Small intestine (tissue), 7 donors: ENCODE results near the gene CELF2. TPM values are rescaled to one million over a fixed set of nuclear protein-coding genes. Genes with fewer than 3 reads are reported as not detected.

ENCODE experiments used
- DNase-seq, 2 donors: peaks; one replicate each; pipeline versions ENCODE4 v3.0.0 to v3.0.0-alpha.2; 2013
- FAIRE-seq: peaks from 2 replicates; lab custom pipeline; 2012; peaks lifted over from hg19 to GRCh38; lab: Jason Lieb, UNC
- H3K27ac ChIP-seq, 3 donors: one replicate each; pipeline ENCODE4 v1.5.1; 2013; ENCODE audit warnings: low read length in 2 of 3, mild to moderate bottlenecking in 2 of 3, control low read depth in 1 of 3, inconsistent platforms in 1 of 3, low read depth in 1 of 3, moderate library complexity in 1 of 3
- H3K27me3 ChIP-seq, 3 donors: one replicate each; pipeline ENCODE4 v1.6.1; 2013; ENCODE audit warnings: low read length in 3 of 3, inconsistent platforms in 1 of 3; ENCODE audit not compliant: control insufficient read depth in 3 of 3, insufficient read depth in 3 of 3
- H3K36me3 ChIP-seq, 3 donors: one replicate each; pipeline ENCODE4 v1.6.1; 2013; ENCODE audit warnings: low read length in 3 of 3, inconsistent platforms in 1 of 3, low read depth in 1 of 3, mild to moderate bottlenecking in 1 of 3, moderate library complexity in 1 of 3; ENCODE audit not compliant: control insufficient read depth in 3 of 3, insufficient read depth in 2 of 3
- H3K4me1 ChIP-seq, 3 donors: one replicate each; pipeline ENCODE4 v1.6.1; 2013; ENCODE audit warnings: low read length in 2 of 3, inconsistent platforms in 1 of 3, low read depth in 1 of 3, mild to moderate bottlenecking in 1 of 3, moderate library complexity in 1 of 3; ENCODE audit not compliant: control insufficient read depth in 3 of 3, insufficient read depth in 2 of 3
- H3K4me3 ChIP-seq, 3 donors: one replicate each; pipeline ENCODE4 v1.5.1; 2013; ENCODE audit warnings: low read length in 3 of 3, control low read depth in 1 of 3, inconsistent platforms in 1 of 3, low read depth in 1 of 3, mild to moderate bottlenecking in 1 of 3, moderate library complexity in 1 of 3
- H3K9me3 ChIP-seq, 2 donors: one replicate each; pipeline ENCODE4 v1.6.1; 2013; ENCODE audit warnings: low read depth in 1 of 2, low read length in 1 of 2; ENCODE audit not compliant: control insufficient read depth in 2 of 2, insufficient read depth in 1 of 2
- WGBS, 3 donors: extraction: QIAGEN DNeasy Blood & Tissue Kit; methylation state at CpG; one replicate each; pipeline ENCODE4 v1.1.7; 2013; 5-methylcytosine and 5-hydroxymethylcytosine counted together
- polyA plus RNA-seq, 4 donors: library from polyadenylated mRNA; stranded (reverse) in 3 of 4; unstranded in 1 of 4; fragments of 200-250 nt in 3 of 4; fragments of 120-200 nt in 1 of 4; gene quantifications; one replicate each; pipeline versions ENCODE4 v1.2.1 to v1.2.3, GENCODE V29; 2013
- donor health status: healthy with polysubstance abuse.
- donor health status: control.
- donor health status: control.
- donor health status: Bipolar disorder and iron deficiency.
- donor health status: healthy.

Gene CELF2
- polyA plus RNA-seq, 4 donors: 1.8 to 11.6 (median 6.1) TPM

GRCh38 chr10:11107948-11108347 is 90.3 kb downstream of the CELF2 start:
- DNase-seq (no peak), FAIRE-seq (no peak)
- Histone ChIP-seq H3K9me3 (peaks cover 0 to 9% of the 10 kb centered on the region in 2 donors), H3K27ac (no peak overlapping the region), H3K4me1 (no peaks in the 10 kb centered on the region), H3K36me3 (no peaks in the 10 kb centered on the region), H3K27me3 (no peaks in the 10 kb centered on the region), H3K4me3 (no peak overlapping the region)

- Histone ChIP-seq H3K4me3 (no peak overlapping the region), H3K27me3 (no peaks in the 10 kb centered on the region), H3K36me3 (no peaks in the 10 kb centered on the region), H3K9me3 (peaks cover 0 to 9% of the 10 kb centered on the region in 2 donors), H3K4me1 (no peaks in the 10 kb centered on the region), H3K27ac (no peak overlapping the region)
- no peak for FAIRE-seq
- 91 to 93% (median 91%) methylated on average over 5 of the region's 5 CpGs for WGBS, 3 donors
- no peak for DNase-seq
Measured at GRCh38 chr10:11108356-11108755, 90.7 kb downstream of the CELF2 start.

- Histone ChIP-seq H3K27me3 (no peaks in the 10 kb centered on the region), H3K36me3 (no peaks in the 10 kb centered on the region), H3K27ac (no peak overlapping the region), H3K4me3 (no peak overlapping the region), H3K9me3 (peaks cover 0 to 9% of the 10 kb centered on the region in 2 donors), H3K4me1 (no peaks in the 10 kb centered on the region)
- DNase-seq (no peak), FAIRE-seq (no peak)
- WGBS, 3 donors: 92 to 97% (median 94%) methylated on average over 6 of the region's 6 CpGs
Measured at GRCh38 chr10:11109590-11109989, 91.9 kb downstream of the CELF2 start.

GRCh38 chr10:11110539-11110938 is 92.9 kb downstream of the CELF2 start:
- 67 to 72% (median 71%) methylated on average over 6 of the region's 6 CpGs for WGBS, 3 donors
- Histone ChIP-seq H3K27ac (no peak overlapping the region), H3K9me3 (peaks cover 0 to 9% of the 10 kb centered on the region in 2 donors), H3K4me1 (no peaks in the 10 kb centered on the region), H3K27me3 (no peaks in the 10 kb centered on the region), H3K36me3 (no peaks in the 10 kb centered on the region), H3K4me3 (no peak overlapping the region)
- DNase-seq: no peak
- FAIRE-seq: no peak

GRCh38 chr10:11111490-11111889 is 93.8 kb downstream of the CELF2 start:
- FAIRE-seq (no peak), DNase-seq (no peak)
- no peaks in the 10 kb centered on the region for H3K4me1 ChIP-seq
- H3K27ac ChIP-seq: no peak overlapping the region
- H3K4me3 ChIP-seq: no peak overlapping the region
- H3K9me3 ChIP-seq: peaks cover 0 to 9% of the 10 kb centered on the region in 2 donors
- H3K27me3 ChIP-seq: no peaks in the 10 kb centered on the region
- WGBS, 3 donors: 93 to 96% (median 95%) methylated on average over 8 of the region's 8 CpGs
- no peaks in the 10 kb centered on the region for H3K36me3 ChIP-seq

- Histone ChIP-seq H3K27me3 (no peaks in the 10 kb centered on the region), H3K36me3 (no peaks in the 10 kb centered on the region), H3K4me3 (no peak overlapping the region), H3K9me3 (peaks cover 0 to 9% of the 10 kb centered on the region in 2 donors), H3K27ac (no peak overlapping the region), H3K4me1 (no peaks in the 10 kb centered on the region)
- DNase-seq: no peak
- 90 to 91% (median 91%) methylated on average over 11 of the region's 11 CpGs for WGBS, 3 donors
- no peak for FAIRE-seq
Measured at GRCh38 chr10:11112718-11113117, 95.0 kb downstream of the CELF2 start.

- Histone ChIP-seq H3K27me3 (no peaks in the 10 kb centered on the region), H3K9me3 (peaks cover 0 to 9% of the 10 kb centered on the region in 2 donors), H3K4me3 (no peak overlapping the region), H3K36me3 (no peaks in the 10 kb centered on the region), H3K4me1 (no peaks in the 10 kb centered on the region), H3K27ac (no peak overlapping the region)
- DNase-seq: peak in 1 of 2 donors; percentile 25
- FAIRE-seq: no peak
- 48 to 57% (median 51%) methylated on average over 4 of the region's 4 CpGs for WGBS, 3 donors
Measured at GRCh38 chr10:11113156-11113555, 95.5 kb downstream of the CELF2 start.

- H3K4me3 ChIP-seq: no peak overlapping the region
- no peaks in the 10 kb centered on the region for H3K4me1 ChIP-seq
- 89 to 94% (median 90%) methylated on average over 2 of the region's 2 CpGs for WGBS, 3 donors
- FAIRE-seq: no peak
- no peak for DNase-seq
- H3K27me3 ChIP-seq: no peaks in the 10 kb centered on the region
- H3K36me3 ChIP-seq: no peaks in the 10 kb centered on the region
- H3K27ac ChIP-seq: no peak overlapping the region
- H3K9me3 ChIP-seq: peaks cover 0 to 8% of the 10 kb centered on the region in 2 donors
Measured at GRCh38 chr10:11114269-11114668, 96.6 kb downstream of the CELF2 start.

GRCh38 chr10:11115337-11115736 is 97.7 kb downstream of the CELF2 start:
- Histone ChIP-seq H3K27ac (no peak overlapping the region), H3K9me3 (no peaks in the 10 kb centered on the region), H3K36me3 (no peaks in the 10 kb centered on the region), H3K4me1 (no peaks in the 10 kb centered on the region), H3K4me3 (no peak overlapping the region), H3K27me3 (no peaks in the 10 kb centered on the region)
- DNase-seq: no peak
- 85 to 90% (median 89%) methylated on average over 3 of the region's 3 CpGs for WGBS, 3 donors
- no peak for FAIRE-seq
